ENCODE data around the gene SCAF11. TPM values are rescaled to one million over a fixed set of nuclear protein-coding genes. Genes with fewer than 3 reads are reported as not detected.

The SCAF11 gene
- polyA plus RNA-seq, 1 donor (not counting 4 experiments of a cell fraction or from before 2014, with no cell fraction given), result 54.5 TPM

GRCh38 chr12:45934956-45935355 is 55.4 kb downstream of the SCAF11 start:
- no peak for FAIRE-seq

DNA sequence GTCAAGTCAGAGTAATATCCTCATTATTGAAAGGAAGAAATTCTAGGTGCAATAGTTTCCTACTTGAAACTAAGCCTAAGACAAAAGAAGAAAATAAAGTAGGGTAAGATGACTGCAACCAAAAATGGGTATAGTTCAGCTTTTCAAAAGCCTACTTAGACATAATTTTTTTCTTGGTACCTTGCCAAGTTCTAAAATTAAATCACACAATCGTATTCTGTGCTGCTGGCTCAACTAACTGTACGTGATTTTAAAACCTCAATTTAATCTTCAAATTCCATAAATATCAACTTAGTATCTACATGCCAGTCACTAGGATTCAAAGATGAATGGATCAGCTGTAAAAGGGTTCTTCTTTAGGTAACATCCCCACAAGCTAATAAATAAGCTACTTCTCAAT is 56.9 kb downstream of the SCAF11 start:
- Histone ChIP-seq H3K27me3 (ENCODE audit: control insufficient read depth, extremely low read depth, insufficient read depth, low read length) (no peaks in the 10 kb centered on the region), H3K27ac (ENCODE audit: control insufficient read depth, insufficient read depth, low read length) (no peak overlapping the region), H4K20me1 (ENCODE audit: control insufficient read depth, extremely low read depth, insufficient read depth, low read length) (no peaks in the 10 kb centered on the region), H3K9ac (ENCODE audit: control insufficient read depth, extremely low read depth, insufficient read depth, low read length) (no peak overlapping the region), H3K9me1 (ENCODE audit: control insufficient read depth, extremely low read depth, insufficient read depth, low read length) (no peaks in the 10 kb centered on the region), H3K4me1 (ENCODE audit: control insufficient read depth, extremely low read depth, insufficient read depth, low read length) (no peaks in the 10 kb centered on the region), H3K9me3 (ENCODE audit: control insufficient read depth, low read depth, low read length) (no peaks in the 10 kb centered on the region), H3K4me3 (ENCODE audit: control insufficient read depth in 2 of 3, extremely low read depth in 1 of 3, insufficient read depth in 2 of 3, low read depth in 1 of 3, low read length in 3 of 3) (no peak overlapping the region), H2AFZ (ENCODE audit: control insufficient read depth, low read length) (no peak overlapping the region), H3K4me2 (ENCODE audit: control insufficient read depth, extremely low read depth, insufficient read depth, low read depth, low read length) (no peak overlapping the region), H3K79me2 (ENCODE audit: control insufficient read depth, insufficient read depth, low read length) (no peaks in the 10 kb centered on the region), H3K36me3 (ENCODE audit: control insufficient read depth in 2 of 2, extremely low read depth in 1 of 2, insufficient read depth in 2 of 2, low read length in 2 of 2) (peaks cover 2 to 11% of the 10 kb centered on the region in 2 experiments)
- dilution Hi-C loops (cut with MboI; ENCODE audit: extremely low pct_ligation_motif_present, low sequenced_read_pairs), result no loop called here
- TF ChIP-seq CTCF (optimal IDR thresholded peaks at IDR 0.05 in 1 of 3, IDR thresholded peaks at IDR 0.05 in 1 of 3, conservative IDR thresholded peaks at IDR 0.05 in 1 of 3; ENCODE audit: extremely low read depth in 1 of 3, insufficient read depth in 2 of 3, low read length in 3 of 3) (no peak), EZH2 (IDR thresholded peaks at IDR 0.05; ENCODE audit: low read length) (no peak)
- no peak for DNase-seq (ENCODE audit: low read depth, low spot score)
- FAIRE-seq, result no peak

More at GRCh38 chr12:45934956-45935355, 55.4 kb downstream of the SCAF11 start:
- no peak for DNase-seq (ENCODE audit: low read depth, low spot score)
- H3K79me2 ChIP-seq (ENCODE audit: control insufficient read depth, insufficient read depth, low read length), result no peaks in the 10 kb centered on the region
- H3K36me3 ChIP-seq (ENCODE audit: control insufficient read depth in 2 of 2, extremely low read depth in 1 of 2, insufficient read depth in 2 of 2, low read length in 2 of 2), result peaks cover 2 to 11% of the 10 kb centered on the region in 2 experiments
- no peaks in the 10 kb centered on the region for H3K9me1 ChIP-seq (ENCODE audit: control insufficient read depth, extremely low read depth, insufficient read depth, low read length)
- no peaks in the 10 kb centered on the region for H3K27me3 ChIP-seq (ENCODE audit: control insufficient read depth, extremely low read depth, insufficient read depth, low read length)
- dilution Hi-C loops (cut with MboI; ENCODE audit: extremely low pct_ligation_motif_present, low sequenced_read_pairs), result no loop called here
- no peak for TF ChIP-seq CTCF (optimal IDR thresholded peaks at IDR 0.05 in 1 of 3, IDR thresholded peaks at IDR 0.05 in 1 of 3, conservative IDR thresholded peaks at IDR 0.05 in 1 of 3; ENCODE audit: extremely low read depth in 1 of 3, insufficient read depth in 2 of 3, low read length in 3 of 3)
- no peak for TF ChIP-seq EZH2 (IDR thresholded peaks at IDR 0.05; ENCODE audit: low read length)
- no peak overlapping the region for H2AFZ ChIP-seq (ENCODE audit: control insufficient read depth, low read length)
- H4K20me1 ChIP-seq (ENCODE audit: control insufficient read depth, extremely low read depth, insufficient read depth, low read length), result no peaks in the 10 kb centered on the region
- no peak overlapping the region for H3K9ac ChIP-seq (ENCODE audit: control insufficient read depth, extremely low read depth, insufficient read depth, low read length)
- no peak overlapping the region for H3K4me3 ChIP-seq (ENCODE audit: control insufficient read depth in 2 of 3, extremely low read depth in 1 of 3, insufficient read depth in 2 of 3, low read depth in 1 of 3, low read length in 3 of 3)
- H3K4me1 ChIP-seq (ENCODE audit: control insufficient read depth, extremely low read depth, insufficient read depth, low read length), result no peaks in the 10 kb centered on the region
- no peaks in the 10 kb centered on the region for H3K9me3 ChIP-seq (ENCODE audit: control insufficient read depth, low read depth, low read length)
- H3K27ac ChIP-seq (ENCODE audit: control insufficient read depth, insufficient read depth, low read length), result no peak overlapping the region
- no peak overlapping the region for H3K4me2 ChIP-seq (ENCODE audit: control insufficient read depth, extremely low read depth, insufficient read depth, low read depth, low read length)

All from keratinocyte (primary cell).